ENCODE results near the gene AHRR. TPM values are rescaled to one million over a fixed set of nuclear protein-coding genes. Genes with fewer than 3 reads are reported as not detected.
A peak's percentile ranks its signal among the peaks of the same experiment; 100 is the strongest.
"Not testable (repeated sequence)": the region's sequence is repeated elsewhere in the genome, so short reads cannot be mapped to it uniquely, and the experiment has no call there.

Gene AHRR
- total RNA-seq, 1 experiment from 2014 or later: 0.20 TPM

DNA sequence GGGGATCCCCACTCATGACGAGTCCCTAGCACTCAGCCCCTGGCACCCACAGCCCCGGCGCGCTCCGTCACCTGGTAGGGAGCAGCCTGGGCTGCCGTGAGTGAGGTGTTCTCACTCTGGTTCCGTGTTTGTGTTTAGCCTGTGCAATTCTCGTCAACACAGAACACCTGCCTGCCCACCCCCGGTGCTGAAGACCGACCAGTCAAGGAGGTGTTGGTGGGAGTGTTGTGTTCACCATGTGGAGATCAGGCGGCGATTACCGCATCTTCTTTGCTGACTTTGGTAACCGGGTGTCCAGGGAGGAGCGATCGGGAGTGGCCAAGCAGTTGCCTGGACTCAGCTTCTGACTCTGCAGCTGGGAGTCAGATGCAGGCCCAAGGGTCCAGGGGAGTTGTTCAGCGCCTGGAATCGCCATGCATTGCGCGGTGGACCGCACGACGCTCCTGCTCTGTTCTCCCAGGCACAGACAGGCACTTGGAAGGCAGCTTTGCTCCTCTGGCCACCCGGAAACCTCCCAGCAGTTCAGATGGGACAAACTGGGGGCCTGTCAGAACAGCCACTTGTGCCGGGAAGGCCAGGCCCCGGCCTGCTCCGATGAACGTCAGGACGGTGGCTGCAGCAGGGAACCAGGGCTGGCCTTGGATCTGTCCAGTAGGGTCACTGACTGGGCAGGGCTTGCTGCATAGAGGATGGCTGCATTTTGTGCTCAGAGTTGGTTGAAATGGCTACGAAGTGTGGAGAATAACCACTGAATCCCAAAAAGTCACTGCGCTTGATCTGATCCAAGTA lies 149.6 kb downstream of the AHRR start:
- no peak overlapping the region for H3K27ac ChIP-seq
- no peaks in the 10 kb centered on the region for H3K4me1 ChIP-seq
- H3K36me3 ChIP-seq: no peaks in the 10 kb centered on the region
- H3K4me3 ChIP-seq: no peak overlapping the region
- H3K27me3 ChIP-seq: no peaks in the 10 kb centered on the region
- no peak for DNase-seq
- H3K9me3 ChIP-seq (replicated peaks): no peaks in the 10 kb centered on the region

DNA sequence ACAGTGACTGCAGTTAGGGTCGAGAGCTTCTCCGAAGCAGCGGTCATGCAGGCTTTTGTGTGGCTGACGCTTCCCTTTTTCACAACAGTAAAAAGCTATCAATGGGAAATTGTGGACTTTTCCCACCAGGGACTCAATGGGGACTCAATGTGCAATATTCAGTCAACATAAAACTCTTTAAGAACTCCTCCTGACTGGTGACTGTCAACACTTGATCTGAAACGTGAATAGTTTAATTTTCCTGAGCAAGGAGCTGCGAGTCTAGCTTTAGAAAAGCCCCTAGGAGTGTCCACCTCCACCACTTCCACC lies 150.2 kb downstream of the AHRR start:
- Histone ChIP-seq H3K9me3 (replicated peaks) (no peaks in the 10 kb centered on the region), H3K4me3 (no peak overlapping the region; the same call in 1 of the 2 replicates), H3K27ac (no peak overlapping the region), H3K27me3 (no peaks in the 10 kb centered on the region), H3K36me3 (no peaks in the 10 kb centered on the region), H3K4me1 (no peaks in the 10 kb centered on the region)
- DNase-seq: no peak

DNA sequence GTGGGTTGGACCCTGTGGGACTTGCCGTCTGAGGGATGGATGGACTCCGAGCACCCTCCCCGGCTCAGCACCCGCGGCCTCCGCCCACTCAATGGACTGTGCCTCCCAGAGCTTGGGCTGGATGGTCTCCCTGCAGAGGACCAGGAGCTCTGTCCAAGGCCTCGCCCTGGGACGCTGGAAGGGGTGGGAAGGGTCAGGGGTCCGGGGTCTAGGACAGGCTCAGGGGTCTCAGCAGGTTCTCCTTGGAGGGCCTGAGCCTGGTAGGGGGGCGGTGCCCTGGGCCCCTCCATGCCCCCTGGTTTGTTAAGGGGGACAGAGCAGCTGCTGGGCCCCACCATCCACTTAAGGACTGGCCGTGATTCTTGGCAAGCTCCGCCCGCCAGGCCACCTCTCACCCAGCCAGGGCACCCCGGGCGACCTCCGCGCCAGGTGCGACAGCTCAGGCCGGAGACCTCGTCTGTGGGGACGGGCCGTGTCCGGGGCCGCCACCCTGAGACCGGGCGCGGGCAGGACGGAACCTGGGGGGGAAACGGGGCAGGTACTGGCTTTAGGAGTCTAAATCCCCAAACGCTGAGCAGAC lies 150.7 kb downstream of the AHRR start:
- DNase-seq: peak in 1 of 2 experiments; percentile 12
- Histone ChIP-seq H3K4me3 (peak overlapping the region; percentile 87), H3K27ac (peak overlapping the region; percentile 87)

DNA sequence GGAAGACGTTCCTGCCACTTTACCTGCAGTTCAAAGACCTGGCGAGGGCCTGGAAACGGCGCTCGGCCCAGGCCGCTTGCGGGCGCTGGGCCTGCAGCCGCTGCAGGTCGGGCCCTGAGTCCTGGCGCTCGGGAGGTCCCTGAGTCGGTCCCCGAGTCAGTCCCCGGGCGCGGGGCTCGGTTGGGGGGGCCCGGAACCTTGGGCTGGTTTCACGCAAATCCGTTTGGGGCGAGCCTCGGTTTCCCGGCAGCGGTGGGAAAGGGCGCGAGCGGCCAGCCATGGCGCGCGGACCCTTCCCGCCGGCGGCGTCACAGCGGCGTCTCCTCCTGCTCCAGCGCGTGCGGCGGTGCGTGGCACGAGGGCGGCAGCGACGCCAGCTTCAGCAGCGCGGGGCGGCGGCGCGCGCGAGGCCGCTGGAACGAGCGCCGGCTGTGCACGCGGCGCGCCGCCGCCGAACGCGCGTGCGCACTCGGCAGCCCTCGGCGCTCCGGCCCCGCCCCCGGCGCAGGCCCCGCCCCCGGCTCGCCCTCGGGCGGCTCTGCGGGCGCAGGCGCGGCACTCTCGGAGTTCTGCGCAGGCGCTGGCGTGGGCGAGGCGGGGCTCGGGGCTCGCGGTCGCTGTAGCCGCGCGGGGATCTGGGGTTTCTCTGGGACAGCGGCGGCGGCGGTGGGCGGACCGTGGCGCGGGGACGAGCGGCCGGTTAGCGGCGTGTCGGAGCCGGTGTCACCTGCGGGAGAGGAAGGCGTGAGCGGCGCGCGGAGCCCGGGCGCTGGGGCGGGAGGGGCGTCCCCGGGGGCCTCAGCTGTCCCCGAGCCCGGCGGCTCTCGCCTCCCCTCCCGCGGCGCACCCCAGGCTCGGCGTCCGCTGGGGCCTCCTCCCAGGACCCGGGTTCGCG lies 151.4 kb downstream of the AHRR start:
- peak overlapping the region; percentile 87 for H3K27ac ChIP-seq
- H3K4me1 ChIP-seq: no peaks in the 10 kb centered on the region
- peak; percentile 67 to 73 for DNase-seq

More for the DNA sequence above, 150.7 kb downstream of the AHRR start:
- Histone ChIP-seq H3K4me1 (no peaks in the 10 kb centered on the region), H3K27me3 (no peaks in the 10 kb centered on the region), H3K36me3 (no peaks in the 10 kb centered on the region), H3K9me3 (replicated peaks) (no peaks in the 10 kb centered on the region)

DNA sequence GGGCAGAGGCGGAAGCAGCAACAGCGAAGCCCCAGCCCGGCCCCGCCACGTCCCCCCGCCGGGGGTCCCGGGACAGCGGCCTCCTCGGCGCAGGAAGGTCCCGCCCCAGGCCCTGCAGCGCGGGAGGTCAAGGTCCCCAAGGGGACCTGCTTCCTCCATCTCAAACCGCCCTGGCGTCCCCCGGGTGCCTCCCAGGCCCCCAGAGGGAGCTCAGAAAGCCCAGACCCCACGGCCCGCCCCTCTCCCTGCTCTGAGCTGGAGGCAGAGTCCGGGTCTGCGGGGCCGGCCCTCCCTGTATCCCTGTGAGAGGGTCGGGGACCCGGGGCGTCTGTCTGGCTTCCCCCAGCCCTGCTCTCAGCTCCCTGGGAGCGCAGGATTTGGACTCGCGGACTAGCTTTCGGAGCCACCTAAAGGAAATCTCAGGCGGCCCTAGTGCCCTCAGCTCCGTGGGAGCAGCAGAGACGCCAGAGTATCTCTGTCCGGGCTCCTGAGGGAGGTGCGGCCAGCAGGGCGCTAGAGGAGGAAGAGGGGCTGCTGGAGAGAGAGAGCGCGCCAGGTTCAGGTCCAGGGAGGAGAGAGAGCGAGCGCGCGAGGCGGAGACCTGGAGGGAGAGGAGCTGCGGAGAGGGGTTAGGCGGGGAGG lies 152.2 kb downstream of the AHRR start:
- H3K36me3 ChIP-seq: no peaks in the 10 kb centered on the region
- DNase-seq: peak in 1 of 2 experiments; percentile 29
- H3K4me3 ChIP-seq: peak overlapping the region; percentile 87
- H3K9me3 ChIP-seq (replicated peaks): no peaks in the 10 kb centered on the region
- peak overlapping the region; percentile 25; the same call in 1 of the 2 replicates for H3K27ac ChIP-seq
- H3K27me3 ChIP-seq: no peaks in the 10 kb centered on the region
- H3K4me1 ChIP-seq: no peaks in the 10 kb centered on the region

More for the DNA sequence above, 151.4 kb downstream of the AHRR start:
- Histone ChIP-seq H3K4me3 (peak overlapping the region; percentile 87), H3K27me3 (no peaks in the 10 kb centered on the region), H3K36me3 (no peaks in the 10 kb centered on the region), H3K9me3 (replicated peaks) (no peaks in the 10 kb centered on the region)

DNA sequence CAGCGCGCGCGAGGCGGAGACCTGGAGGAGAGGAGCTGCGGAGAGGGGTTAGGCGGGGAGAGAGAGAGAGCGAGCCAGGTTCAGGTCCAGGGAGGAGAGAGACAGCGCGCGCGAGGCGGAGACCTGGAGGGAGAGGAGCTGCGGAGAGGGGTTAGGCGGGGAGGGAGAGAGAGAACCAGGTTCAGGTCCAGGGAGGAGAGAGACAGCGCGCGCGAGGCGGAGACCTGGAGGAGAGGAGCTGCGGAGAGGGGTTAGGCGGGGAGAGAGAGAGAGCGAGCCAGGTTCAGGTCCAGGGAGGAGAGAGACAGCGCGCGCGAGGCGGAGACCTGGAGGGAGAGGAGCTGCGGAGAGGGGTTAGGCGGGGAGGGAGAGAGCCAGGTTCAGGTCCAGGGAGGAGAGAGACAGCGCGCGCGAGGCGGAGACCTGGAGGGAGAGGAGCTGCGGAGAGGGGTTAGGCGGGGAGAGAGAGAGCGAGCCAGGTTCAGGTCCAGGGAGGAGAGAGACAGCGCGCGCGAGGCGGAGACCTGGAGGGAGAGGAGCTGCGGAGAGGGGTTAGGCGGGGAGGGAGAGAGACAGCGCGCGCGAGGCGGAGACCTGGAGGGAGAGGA lies 152.8 kb downstream of the AHRR start:
- H3K27ac ChIP-seq; H3K27me3 ChIP-seq; H3K4me1 ChIP-seq; H3K9me3 ChIP-seq (replicated peaks); DNase-seq; H3K4me3 ChIP-seq; H3K36me3 ChIP-seq: not testable (repeated sequence)

DNA sequence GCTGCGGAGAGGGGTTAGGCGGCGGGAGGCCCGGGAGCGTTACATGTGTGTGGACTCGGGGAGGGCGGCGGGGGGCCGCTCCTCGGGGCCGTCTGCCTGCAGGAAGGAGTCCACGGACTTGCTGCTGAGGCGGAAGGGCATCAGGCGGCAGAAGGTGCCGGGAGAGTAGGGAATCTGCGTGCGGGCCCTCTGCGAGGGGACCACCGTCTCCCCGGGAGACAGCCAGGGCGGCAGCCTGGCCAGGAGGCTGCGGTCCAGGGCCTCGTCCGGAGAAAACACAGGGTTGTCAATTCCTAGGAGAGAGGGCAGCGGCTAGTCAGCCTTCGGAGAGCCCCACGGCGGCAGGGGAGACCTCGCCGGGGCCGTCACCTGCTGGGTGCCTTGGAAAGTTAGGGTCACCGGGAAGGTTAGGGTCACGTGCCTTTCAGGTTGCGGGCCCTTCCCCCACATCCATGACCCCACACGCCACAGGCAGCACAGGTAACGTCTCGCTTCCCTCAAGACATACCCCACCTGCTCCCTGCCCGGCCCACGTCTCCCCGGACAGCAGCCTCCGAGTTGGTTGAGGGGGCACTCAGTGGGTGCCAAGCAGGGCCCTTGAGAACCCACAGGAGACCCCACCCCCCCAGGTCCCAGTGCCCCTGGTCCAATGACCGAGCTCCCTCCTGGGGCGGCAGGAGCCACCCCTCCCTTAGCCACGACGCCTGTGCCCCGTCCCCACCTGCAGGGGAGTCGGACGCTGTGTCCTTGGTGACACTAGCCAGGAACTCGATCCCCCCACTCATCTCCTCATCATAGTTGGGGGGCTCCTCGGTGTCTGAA lies 153.5 kb downstream of the AHRR start:
- H3K4me3 ChIP-seq: no peak overlapping the region
- no peaks in the 10 kb centered on the region for H3K9me3 ChIP-seq (replicated peaks)
- H3K4me1 ChIP-seq: no peaks in the 10 kb centered on the region
- H3K27ac ChIP-seq: no peak overlapping the region
- H3K36me3 ChIP-seq: no peaks in the 10 kb centered on the region
- no peak for DNase-seq
- H3K27me3 ChIP-seq: no peaks in the 10 kb centered on the region

DNA sequence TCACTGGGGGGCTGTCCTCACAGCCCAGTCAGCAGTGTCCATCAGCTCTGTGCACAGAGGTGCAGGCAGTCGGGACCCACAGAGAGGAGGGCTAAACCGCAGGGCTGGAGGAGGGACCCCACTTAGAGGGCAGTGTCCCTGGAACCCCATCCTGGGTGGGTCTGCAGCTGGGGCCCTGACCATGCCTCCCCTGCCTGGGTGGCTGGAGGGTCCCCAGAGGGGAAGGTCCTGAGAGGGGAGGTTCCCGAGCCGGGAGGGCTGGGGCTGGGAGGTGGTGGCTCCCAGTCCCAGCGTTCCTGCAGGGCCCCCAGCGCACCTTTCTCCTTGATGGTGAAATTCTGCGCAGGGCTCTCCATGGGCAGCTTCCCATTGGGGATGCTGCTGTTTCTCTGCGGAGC lies 154.2 kb downstream of the AHRR start:
- H3K4me3 ChIP-seq: no peak overlapping the region
- H3K27me3 ChIP-seq: no peaks in the 10 kb centered on the region
- no peaks in the 10 kb centered on the region for H3K4me1 ChIP-seq
- H3K27ac ChIP-seq: no peak overlapping the region
- no peaks in the 10 kb centered on the region for H3K36me3 ChIP-seq
- no peak for DNase-seq
- no peaks in the 10 kb centered on the region for H3K9me3 ChIP-seq (replicated peaks)

DNA sequence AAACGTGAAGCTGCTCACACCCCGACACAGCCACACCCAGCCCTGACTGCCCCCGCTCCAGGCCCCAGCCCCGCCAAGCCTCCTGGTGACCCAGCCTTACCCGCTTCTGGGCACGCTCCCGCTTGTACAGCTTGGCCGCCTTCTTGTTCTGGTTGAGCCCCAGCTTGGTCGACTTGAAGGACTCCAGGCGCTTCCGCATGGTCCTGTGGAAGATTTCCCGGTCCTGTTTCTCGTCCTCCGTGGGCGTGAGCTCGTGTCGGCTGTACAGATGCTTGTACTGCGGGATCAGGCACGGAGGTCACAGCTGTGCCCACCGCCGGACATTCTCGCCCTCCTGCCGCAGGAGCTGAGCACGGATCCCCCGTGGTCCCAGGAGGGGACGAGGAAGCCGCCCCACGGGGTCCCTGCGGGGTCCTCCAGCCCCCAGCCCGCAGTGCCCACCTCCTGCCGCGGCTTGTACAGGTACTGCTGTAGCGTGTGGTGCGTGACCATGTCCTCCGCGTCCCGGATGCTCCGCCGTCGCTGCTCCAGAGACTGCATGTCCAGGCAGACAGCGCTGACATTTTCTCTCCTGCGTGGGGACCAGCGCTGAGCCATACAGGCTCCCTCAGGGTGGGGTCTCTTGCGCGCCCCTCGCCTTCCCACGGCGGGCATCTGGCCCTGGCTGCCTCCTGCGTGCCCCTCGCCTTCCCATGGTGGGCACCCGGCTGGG lies 154.7 kb downstream of the AHRR start:
- H3K36me3 ChIP-seq: no peaks in the 10 kb centered on the region
- no peaks in the 10 kb centered on the region for H3K4me1 ChIP-seq
- no peak overlapping the region for H3K27ac ChIP-seq
- H3K4me3 ChIP-seq: no peak overlapping the region
- DNase-seq: no peak
- H3K27me3 ChIP-seq: no peaks in the 10 kb centered on the region
- no peaks in the 10 kb centered on the region for H3K9me3 ChIP-seq (replicated peaks)

DNA sequence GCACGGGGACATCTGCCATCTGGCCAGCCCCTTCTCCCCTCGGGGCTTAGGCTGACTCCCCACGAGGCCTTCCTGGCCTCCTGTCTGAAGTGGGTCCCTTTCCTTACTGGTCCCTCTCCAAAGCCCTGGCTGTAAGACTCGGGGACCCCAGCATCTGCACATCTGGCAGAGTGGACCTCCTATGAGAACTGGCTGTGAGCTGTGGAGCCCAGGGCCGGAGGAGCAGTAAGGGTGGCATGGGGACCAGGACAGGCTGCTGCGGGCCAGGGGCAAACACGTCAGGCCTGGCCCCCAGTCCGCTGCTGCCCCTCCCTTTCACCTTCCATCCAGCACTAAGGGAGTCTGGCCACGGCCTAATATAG lies 155.3 kb downstream of the AHRR start:
- DNase-seq: no peak
- Histone ChIP-seq H3K27me3 (no peaks in the 10 kb centered on the region), H3K9me3 (replicated peaks) (no peaks in the 10 kb centered on the region)

DNA sequence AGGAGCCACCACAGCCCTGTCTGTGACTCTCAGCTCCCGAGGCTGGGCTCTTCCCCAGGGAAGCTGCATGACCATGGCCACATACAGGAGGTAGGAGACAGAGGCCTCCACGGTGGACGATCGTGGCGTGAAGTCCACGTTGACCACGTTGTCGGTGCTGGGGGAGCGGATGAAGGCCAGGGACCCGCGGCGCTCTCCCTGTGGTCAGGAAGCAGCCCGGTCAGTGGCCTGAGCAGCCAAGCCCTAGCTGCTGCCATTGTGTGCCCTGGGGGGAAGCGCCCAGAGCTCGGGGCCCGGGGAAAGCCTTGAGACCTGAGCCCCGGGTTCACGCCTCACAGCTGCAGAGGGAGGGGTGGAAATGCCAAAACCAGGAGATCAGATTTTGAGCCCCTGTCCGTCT lies 155.7 kb downstream of the AHRR start:
- no peaks in the 10 kb centered on the region for H3K4me1 ChIP-seq
- no peak overlapping the region for H3K4me3 ChIP-seq
- no peaks in the 10 kb centered on the region for H3K9me3 ChIP-seq (replicated peaks)
- no peak overlapping the region for H3K27ac ChIP-seq
- no peaks in the 10 kb centered on the region for H3K36me3 ChIP-seq
- no peak for DNase-seq
- H3K27me3 ChIP-seq: no peaks in the 10 kb centered on the region

More for the DNA sequence above, 155.3 kb downstream of the AHRR start:
- H3K4me1 ChIP-seq: no peaks in the 10 kb centered on the region
- H3K27ac ChIP-seq: no peak overlapping the region
- no peak overlapping the region for H3K4me3 ChIP-seq
- H3K36me3 ChIP-seq: no peaks in the 10 kb centered on the region

DNA sequence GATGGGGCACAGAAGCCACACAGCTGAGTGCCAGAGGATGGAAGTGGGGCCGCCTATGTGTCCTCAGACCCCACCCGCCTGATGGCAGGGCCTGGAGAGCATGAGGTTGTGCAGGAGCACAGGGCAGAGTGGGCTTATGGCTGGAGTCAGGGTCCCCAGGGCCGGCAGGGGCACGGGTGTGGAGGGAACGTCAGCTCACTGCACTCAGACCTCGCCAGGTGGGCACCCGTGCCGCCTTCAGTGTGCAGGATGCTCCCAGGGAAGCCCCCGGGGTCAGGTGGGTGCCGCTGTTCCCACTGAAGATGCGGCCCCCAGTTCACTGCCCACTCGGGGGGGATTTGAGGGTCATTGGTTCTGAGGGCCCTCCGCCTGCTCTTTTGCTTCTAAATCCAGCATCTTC lies 156.4 kb downstream of the AHRR start:
- no peaks in the 10 kb centered on the region for H3K9me3 ChIP-seq (replicated peaks)
- no peak overlapping the region for H3K27ac ChIP-seq
- no peak for DNase-seq
- no peaks in the 10 kb centered on the region for H3K36me3 ChIP-seq
- no peaks in the 10 kb centered on the region for H3K4me1 ChIP-seq
- no peaks in the 10 kb centered on the region for H3K27me3 ChIP-seq
- no peak overlapping the region for H3K4me3 ChIP-seq

DNA sequence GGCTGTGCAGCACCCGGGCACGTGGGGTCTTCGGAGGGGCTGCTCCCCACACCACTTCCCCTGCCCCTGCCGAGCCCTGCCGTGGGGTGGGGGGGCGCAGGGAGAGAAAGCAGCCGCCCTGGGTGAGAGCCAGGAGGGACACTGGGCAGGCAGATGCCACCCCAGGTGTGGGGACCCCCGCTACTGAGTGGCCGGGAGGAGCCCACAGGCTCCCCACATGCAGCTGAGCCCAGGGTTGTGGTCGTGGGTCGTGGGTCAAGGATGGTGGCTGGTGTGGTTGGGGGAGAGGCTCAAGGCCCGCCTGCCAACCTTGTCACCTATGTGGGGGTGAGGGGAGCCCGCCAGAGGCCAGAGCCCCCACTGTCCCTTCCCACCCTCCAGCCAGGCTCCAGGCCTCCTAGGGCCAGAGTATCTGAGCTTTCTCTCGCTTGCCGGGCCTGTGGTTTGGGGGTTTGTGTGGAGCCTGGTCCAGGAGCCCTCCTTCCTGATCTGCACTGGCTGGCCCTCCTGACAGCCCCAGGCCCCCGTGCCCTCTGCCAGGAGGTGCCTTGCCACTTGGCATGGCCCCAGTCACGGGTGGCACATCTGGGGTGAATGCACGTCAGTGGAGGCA lies 157.0 kb downstream of the AHRR start:
- no peaks in the 10 kb centered on the region for H3K36me3 ChIP-seq
- no peaks in the 10 kb centered on the region for H3K27me3 ChIP-seq
- H3K27ac ChIP-seq: no peak overlapping the region
- H3K9me3 ChIP-seq (replicated peaks): no peaks in the 10 kb centered on the region
- H3K4me3 ChIP-seq: no peak overlapping the region
- H3K4me1 ChIP-seq: no peaks in the 10 kb centered on the region
- no peak for DNase-seq
